B cell (primary cell): Measurements from ENCODE around the gene TENM3. TPM values are rescaled to one million over a fixed set of nuclear protein-coding genes. Genes with fewer than 3 reads are reported as not detected.

Source experiments
- ATAC-seq: fragments of 200-7000 bp; cut with Tn5 transposase; one replicate; pipeline ENCODE4 v1.10.0; 2021; ENCODE audit warnings: low read depth, mild to moderate bottlenecking, moderate number of reproducible peaks, moderate library complexity
- CTCF ChIA-PET: fragments of 350-600 bp; sonication (Branson Sonifier 250); formaldehyde crosslinking; loops from one replicate; lab custom pipeline; 2021; ENCODE audit warnings: antibody characterized with exemption, inconsistent platforms; lab: Charles Lee
- POLR2A ChIA-PET: fragments of 350-600 bp; sonication (Branson Sonifier 250); formaldehyde crosslinking; loops from one replicate; lab custom pipeline; 2021; ENCODE audit warnings: antibody characterized with exemption; lab: Charles Lee
- DNase-seq: peaks from one replicate; pipeline ENCODE4 v3.0.0; 2013
- H2AFZ ChIP-seq: 2 replicates; pipeline ENCODE4 v1.6.1; 2012; ENCODE audit warnings: mild to moderate bottlenecking, low read depth, low read length; ENCODE audit not compliant: insufficient read depth, poor library complexity, severe bottlenecking
- H3K27ac ChIP-seq, 2 donors: 1 replicate in 1 of 2; 2 replicates in 1 of 2; pipeline ENCODE4 v1.5.1; 2012 to 2013; ENCODE audit warnings: low read length in 2 of 2, mild to moderate bottlenecking in 2 of 2, moderate library complexity in 1 of 2
- H3K27me3 ChIP-seq, 4 experiments: fragments of 200-600 bp in 1 of 4; sonication (generic) in 1 of 4; replicated peaks in 1 of 4; 1 replicate in 2 of 4; 2 replicates in 2 of 4; pipeline versions ENCODE4 v1.6.1 to v1.7.0; 2013 to 2016; ENCODE audit warnings: low read length in 3 of 4, mild to moderate bottlenecking in 2 of 4, mixed read lengths in 1 of 4, moderate library complexity in 1 of 4; ENCODE audit not compliant: insufficient read depth in 4 of 4, control insufficient read depth in 3 of 4; ENCODE audit errors: control extremely low read depth in 1 of 4
- H3K36me3 ChIP-seq, 2 experiments: replicated peaks in 1 of 2; 1 replicate in 1 of 2; 2 replicates in 1 of 2; pipeline versions ENCODE4 v1.6.1 to v1.7.1; 2013; ENCODE audit warnings: low read length in 1 of 2; ENCODE audit not compliant: insufficient read depth in 2 of 2, control insufficient read depth in 1 of 2; ENCODE audit errors: control extremely low read depth in 1 of 2, extremely low read depth in 1 of 2
- H3K4me1 ChIP-seq, 2 donors: fragments of 200-600 bp in 1 of 2; sonication (generic) in 1 of 2; 1 replicate in 1 of 2; 2 replicates in 1 of 2; pipeline versions ENCODE4 v1.5.1 to v1.6.1; 2013 to 2017; ENCODE audit warnings: low read length in 2 of 2; ENCODE audit not compliant: control insufficient read depth in 2 of 2, insufficient read depth in 2 of 2
- H3K4me2 ChIP-seq: replicated peaks from 2 replicates; pipeline ENCODE3; 2012; ENCODE audit warnings: mild to moderate bottlenecking, low read depth, low read length; ENCODE audit not compliant: poor library complexity, severe bottlenecking
- H3K4me3 ChIP-seq, 5 experiments: fragments of 200-600 bp in 1 of 5; sonication (generic) in 1 of 5; 1 replicate in 3 of 5; 2 replicates in 2 of 5; pipeline versions ENCODE4 v1.5.1 to v1.7.0; 2011 to 2016; ENCODE audit warnings: low read length in 4 of 5, mild to moderate bottlenecking in 4 of 5, low read depth in 2 of 5, control low read depth in 1 of 5, moderate library complexity in 1 of 5; ENCODE audit not compliant: insufficient read depth in 1 of 5; ENCODE audit errors: control extremely low read depth in 1 of 5, extremely low read depth in 1 of 5
- H3K79me2 ChIP-seq: fragments of 200-600 bp; sonication (generic); one replicate; pipeline ENCODE4 v1.6.0; 2016; ENCODE audit warnings: low read length; ENCODE audit not compliant: control insufficient read depth, insufficient read depth
- H3K9ac ChIP-seq: fragments of 200-600 bp; sonication (generic); 2 replicates; pipeline ENCODE4 v1.6.1; 2017; ENCODE audit warnings: mild to moderate bottlenecking, low read length, moderate library complexity
- H3K9me3 ChIP-seq, 3 donors: one replicate each; pipeline versions ENCODE4 v1.6.1 to v1.7.1; 2013; ENCODE audit warnings: low read length in 2 of 3; ENCODE audit not compliant: control insufficient read depth in 2 of 3, insufficient read depth in 1 of 3; ENCODE audit errors: control extremely low read depth in 1 of 3
- H4K20me1 ChIP-seq: 2 replicates; pipeline ENCODE4 v1.6.0; 2012; ENCODE audit warnings: mild to moderate bottlenecking, low read length; ENCODE audit not compliant: insufficient read depth, control insufficient read depth, poor library complexity, severe bottlenecking
- H3K27ac Mint-ChIP-seq: one replicate; pipeline ENCODE4 v1.8.0; 2021; ENCODE audit warnings: mixed read lengths
- H3K27me3 Mint-ChIP-seq: one replicate; pipeline ENCODE4 v1.8.0; 2021; ENCODE audit warnings: mixed read lengths
- H3K4me1 Mint-ChIP-seq: one replicate; pipeline ENCODE4 v1.8.0; 2021; ENCODE audit warnings: mixed read lengths
- H3K4me3 Mint-ChIP-seq: one replicate; pipeline ENCODE4 v1.8.0; 2021; ENCODE audit warnings: mixed read lengths
- H3K9me3 Mint-ChIP-seq: one replicate; pipeline ENCODE4 v1.8.0; 2022; ENCODE audit warnings: mixed read lengths; ENCODE audit not compliant: insufficient read depth
- CTCF ChIP-seq: fragments of 200-600 bp; IDR thresholded peaks from one replicate; pipeline ENCODE4 v1.8.0; 2022; ENCODE audit warnings: antibody characterized with exemption, mild to moderate bottlenecking
- EZH2 ChIP-seq: IDR thresholded peaks from 2 replicates; pipeline ENCODE4 v1.6.1; 2012; ENCODE audit warnings: borderline replicate concordance, low read depth, mild to moderate bottlenecking, moderate library complexity, low read length; ENCODE audit not compliant: insufficient read depth, poor library complexity, severe bottlenecking
- WGBS: methylation state at CpG from one replicate; pipeline ENCODE4 v1.1.5; 2013; ENCODE audit warnings: missing lambda C conversion rate; ENCODE audit not compliant: insufficient coverage; 5-methylcytosine and 5-hydroxymethylcytosine counted together
- intact Hi-C: fragments of 100-400 bp; cut with micrococcal nuclease; formaldehyde crosslinking; loops from one replicate; pipeline ENCODE4 v1.10.0; 2022
- polyA plus RNA-seq: library from polyadenylated mRNA; depleted of rRNA; stranded (reverse); fragments of >200 nt; gene quantifications from 2 replicates; pipeline ENCODE4 v1.2.3, GENCODE V29; 2012
- total RNA-seq, 2 donors: library from RNA; stranded (reverse); fragments of 120-200 nt in 1 of 2; gene quantifications; 1 replicate in 1 of 2; 2 replicates in 1 of 2; pipeline versions ENCODE4 v1.2.3 to v1.2.4, GENCODE V29; 2013 to 2022

TENM3 gene
- total and polyA plus RNA-seq, 2 donors (not counting 1 experiment from before 2014, with no cell fraction given): not detected

GRCh38 chr4:182746876-182747275 is 503.7 kb downstream of the TENM3 start:
- no peaks in the 10 kb centered on the region for H3K4me1 Mint-ChIP-seq
- intact Hi-C loops: no loop called here
- ChIA-PET POLR2A (no interaction called here), CTCF (no interaction called here)
- no peaks in the 10 kb centered on the region for H3K36me3 ChIP-seq
- no peaks in the 10 kb centered on the region for H3K79me2 ChIP-seq
- no peak overlapping the region for H3K27ac ChIP-seq
- DNase-seq (no peak), ATAC-seq (no peak)
- TF ChIP-seq CTCF (no peak), EZH2 (no peak)
- no peaks in the 10 kb centered on the region for H3K27me3 ChIP-seq
- no peak overlapping the region for H2AFZ ChIP-seq
- H3K9me3 ChIP-seq: no peaks in the 10 kb centered on the region
- H3K27me3 Mint-ChIP-seq: no peaks in the 10 kb centered on the region
- 86% methylated on average over 1 of the region's 4 CpGs for WGBS
- no peak overlapping the region for H3K4me3 ChIP-seq
- H3K9me3 Mint-ChIP-seq: no peaks in the 10 kb centered on the region
- no peak overlapping the region for H3K27ac Mint-ChIP-seq
- H3K4me2 ChIP-seq: no peak overlapping the region
- no peak overlapping the region for H3K4me3 Mint-ChIP-seq
- H3K4me1 ChIP-seq: no peaks in the 10 kb centered on the region
- no peak overlapping the region for H3K9ac ChIP-seq
- no peaks in the 10 kb centered on the region for H4K20me1 ChIP-seq

- Histone ChIP-seq H3K79me2 (no peaks in the 10 kb centered on the region), H3K27ac (no peak overlapping the region), H4K20me1 (no peaks in the 10 kb centered on the region), H3K4me1 (no peaks in the 10 kb centered on the region), H3K9me3 (no peaks in the 10 kb centered on the region), H2AFZ (no peak overlapping the region), H3K4me2 (no peak overlapping the region), H3K9ac (no peak overlapping the region), H3K36me3 (no peaks in the 10 kb centered on the region), H3K4me3 (no peak overlapping the region), H3K27me3 (no peaks in the 10 kb centered on the region)
- Mint-ChIP-seq H3K4me1 (no peaks in the 10 kb centered on the region), H3K4me3 (no peak overlapping the region), H3K9me3 (no peaks in the 10 kb centered on the region), H3K27ac (no peak overlapping the region), H3K27me3 (no peaks in the 10 kb centered on the region)
- TF ChIP-seq CTCF (no peak), EZH2 (no peak)
- CTCF ChIA-PET: interaction anchor here (0.6 kb wide), 1 partner anchor 59 kb away, joined by 3 read pairs; no protein-coding TSS in a partner anchor
- no peak for DNase-seq
- WGBS: 90% methylated on average over 8 of the region's 8 CpGs
- intact Hi-C loops: no loop called here
- ATAC-seq: no peak
- POLR2A ChIA-PET: no interaction called here
Observed at GRCh38 chr4:182748283-182748682, 505.1 kb downstream of the TENM3 start.
